ENCODE data around the gene BOK.

Gene BOK

GRCh38 chr2:241553981-241554380 lies 4.6 kb upstream of the BOK start:
- peaks cover 2% of the 10 kb centered on the region for H3K27me3 ChIP-seq (ENCODE audit: control insufficient read depth, insufficient read depth, low read length)
- no peaks in the 10 kb centered on the region for H3K36me3 ChIP-seq (ENCODE audit: control insufficient read depth, insufficient read depth, low read length)
- no peak overlapping the region for H3K9ac ChIP-seq (ENCODE audit: low read length)
- peaks cover 2% of the 10 kb centered on the region for H3K4me1 ChIP-seq (ENCODE audit: control insufficient read depth, insufficient read depth, low read length)
- no peak overlapping the region for H3K4me3 ChIP-seq (ENCODE audit: low read length)
- H3K27ac ChIP-seq (ENCODE audit: low read depth, low read length), result no peak overlapping the region

- Histone ChIP-seq H3K4me3 (ENCODE audit: low read length) (no peak overlapping the region), H3K27ac (ENCODE audit: low read depth, low read length) (no peak overlapping the region), H3K36me3 (ENCODE audit: control insufficient read depth, insufficient read depth, low read length) (no peaks in the 10 kb centered on the region), H3K4me1 (ENCODE audit: control insufficient read depth, insufficient read depth, low read length) (peaks cover 2% of the 10 kb centered on the region), H3K9ac (ENCODE audit: low read length) (no peak overlapping the region), H3K27me3 (ENCODE audit: control insufficient read depth, insufficient read depth, low read length) (peaks cover 2% of the 10 kb centered on the region)
Observed at GRCh38 chr2:241554610-241555322, 3.8 kb upstream of the BOK start.

- Histone ChIP-seq H3K36me3 (ENCODE audit: control insufficient read depth, insufficient read depth, low read length) (no peaks in the 10 kb centered on the region), H3K27ac (ENCODE audit: low read depth, low read length) (no peak overlapping the region), H3K9ac (ENCODE audit: low read length) (no peak overlapping the region), H3K4me3 (ENCODE audit: low read length) (no peak overlapping the region), H3K4me1 (ENCODE audit: control insufficient read depth, insufficient read depth, low read length) (peaks cover 7% of the 10 kb centered on the region), H3K27me3 (ENCODE audit: control insufficient read depth, insufficient read depth, low read length) (peaks cover 2% of the 10 kb centered on the region)
Observed at GRCh38 chr2:241555711-241556110, 2.8 kb upstream of the BOK start.

GRCh38 chr2:241556746-241557145 lies 1.8 kb upstream of the BOK start:
- Histone ChIP-seq H3K4me3 (ENCODE audit: low read length) (no peak overlapping the region), H3K36me3 (ENCODE audit: control insufficient read depth, insufficient read depth, low read length) (no peaks in the 10 kb centered on the region), H3K9ac (ENCODE audit: low read length) (no peak overlapping the region), H3K27me3 (ENCODE audit: control insufficient read depth, insufficient read depth, low read length) (peaks cover 2% of the 10 kb centered on the region), H3K27ac (ENCODE audit: low read depth, low read length) (no peak overlapping the region), H3K4me1 (ENCODE audit: control insufficient read depth, insufficient read depth, low read length) (peaks cover 11% of the 10 kb centered on the region)

GRCh38 chr2:241559323-241560161 lies 997 bp downstream of the BOK start:
- Histone ChIP-seq H3K27me3 (ENCODE audit: control insufficient read depth, insufficient read depth, low read length) (no peaks in the 10 kb centered on the region), H3K4me1 (ENCODE audit: control insufficient read depth, insufficient read depth, low read length) (peaks cover 31% of the 10 kb centered on the region)

GRCh38 chr2:241560162-241560882 lies 1.8 kb downstream of the BOK start:
- H3K27ac ChIP-seq (ENCODE audit: low read depth, low read length), result peak overlapping the region; percentile 66
- no peak overlapping the region for H3K9ac ChIP-seq (ENCODE audit: low read length)
- peak overlapping the region; percentile 71 for H3K4me3 ChIP-seq (ENCODE audit: low read length)
- H3K27me3 ChIP-seq (ENCODE audit: control insufficient read depth, insufficient read depth, low read length), result no peaks in the 10 kb centered on the region
- peaks cover 36% of the 10 kb centered on the region for H3K4me1 ChIP-seq (ENCODE audit: control insufficient read depth, insufficient read depth, low read length)
- no peaks in the 10 kb centered on the region for H3K36me3 ChIP-seq (ENCODE audit: control insufficient read depth, insufficient read depth, low read length)

More at GRCh38 chr2:241559323-241560161, 997 bp downstream of the BOK start:
- H3K27ac ChIP-seq (ENCODE audit: low read depth, low read length), result peak overlapping the region; percentile 88
- H3K4me3 ChIP-seq (ENCODE audit: low read length), result peak overlapping the region; percentile 71
- H3K9ac ChIP-seq (ENCODE audit: low read length), result no peak overlapping the region
- no peaks in the 10 kb centered on the region for H3K36me3 ChIP-seq (ENCODE audit: control insufficient read depth, insufficient read depth, low read length)

GRCh38 chr2:241560883-241561474 lies 2.4 kb downstream of the BOK start:
- H3K9ac ChIP-seq (ENCODE audit: low read length), result no peak overlapping the region

GRCh38 chr2:241561832-241562231 lies 3.3 kb downstream of the BOK start:
- Histone ChIP-seq H3K4me3 (ENCODE audit: low read length) (no peak overlapping the region), H3K27ac (ENCODE audit: low read depth, low read length) (peak overlapping the region; percentile 50), H3K36me3 (ENCODE audit: control insufficient read depth, insufficient read depth, low read length) (no peaks in the 10 kb centered on the region), H3K4me1 (ENCODE audit: control insufficient read depth, insufficient read depth, low read length) (peaks cover 36% of the 10 kb centered on the region), H3K9ac (ENCODE audit: low read length) (no peak overlapping the region), H3K27me3 (ENCODE audit: control insufficient read depth, insufficient read depth, low read length) (no peaks in the 10 kb centered on the region)

More at GRCh38 chr2:241560883-241561474, 2.4 kb downstream of the BOK start:
- Histone ChIP-seq H3K27me3 (ENCODE audit: control insufficient read depth, insufficient read depth, low read length) (no peaks in the 10 kb centered on the region), H3K4me3 (ENCODE audit: low read length) (peak overlapping the region; percentile 71), H3K36me3 (ENCODE audit: control insufficient read depth, insufficient read depth, low read length) (no peaks in the 10 kb centered on the region), H3K4me1 (ENCODE audit: control insufficient read depth, insufficient read depth, low read length) (peaks cover 36% of the 10 kb centered on the region), H3K27ac (ENCODE audit: low read depth, low read length) (peak overlapping the region; percentile 66)

- Histone ChIP-seq H3K4me3 (ENCODE audit: low read length) (no peak overlapping the region), H3K27ac (ENCODE audit: low read depth, low read length) (peak overlapping the region; percentile 50), H3K9ac (ENCODE audit: low read length) (no peak overlapping the region), H3K4me1 (ENCODE audit: control insufficient read depth, insufficient read depth, low read length) (peaks cover 36% of the 10 kb centered on the region), H3K27me3 (ENCODE audit: control insufficient read depth, insufficient read depth, low read length) (no peaks in the 10 kb centered on the region), H3K36me3 (ENCODE audit: control insufficient read depth, insufficient read depth, low read length) (no peaks in the 10 kb centered on the region)
Observed at GRCh38 chr2:241562269-241562891, 3.8 kb downstream of the BOK start.

GRCh38 chr2:241563031-241563507 lies 4.5 kb downstream of the BOK start:
- H3K4me1 ChIP-seq (ENCODE audit: control insufficient read depth, insufficient read depth, low read length), result peaks cover 36% of the 10 kb centered on the region
- no peaks in the 10 kb centered on the region for H3K36me3 ChIP-seq (ENCODE audit: control insufficient read depth, insufficient read depth, low read length)
- H3K9ac ChIP-seq (ENCODE audit: low read length), result no peak overlapping the region
- no peak overlapping the region for H3K4me3 ChIP-seq (ENCODE audit: low read length)
- H3K27me3 ChIP-seq (ENCODE audit: control insufficient read depth, insufficient read depth, low read length), result no peaks in the 10 kb centered on the region
- peak overlapping the region; percentile 82 for H3K27ac ChIP-seq (ENCODE audit: low read depth, low read length)

- peak overlapping the region; percentile 9 for H3K4me3 ChIP-seq (ENCODE audit: low read length)
- no peak overlapping the region for H3K9ac ChIP-seq (ENCODE audit: low read length)
- no peaks in the 10 kb centered on the region for H3K36me3 ChIP-seq (ENCODE audit: control insufficient read depth, insufficient read depth, low read length)
- H3K27me3 ChIP-seq (ENCODE audit: control insufficient read depth, insufficient read depth, low read length), result no peaks in the 10 kb centered on the region
- H3K4me1 ChIP-seq (ENCODE audit: control insufficient read depth, insufficient read depth, low read length), result peaks cover 36% of the 10 kb centered on the region
- peak overlapping the region; percentile 82 for H3K27ac ChIP-seq (ENCODE audit: low read depth, low read length)
Observed at GRCh38 chr2:241563571-241563980, 5.0 kb downstream of the BOK start.

Data from rectal smooth muscle tissue (tissue), 1 donor.